Panc1 (cell line): Measurements from ENCODE around the gene TMEM150B.

ENCODE experiments used
- CTCF ChIP-seq: fragments of 450-650 bp; IDR thresholded peaks from 2 replicates; pipeline ENCODE4 v1.5.1; 2017; ENCODE audit warnings: mild to moderate bottlenecking
- REST ChIP-seq, 2 experiments: IDR thresholded peaks; 2 replicates each; pipeline ENCODE4 v1.6.1; 2011 to 2012; ENCODE audit warnings: low read depth in 2 of 2, control low read depth in 1 of 2, low read length in 1 of 2, mild to moderate bottlenecking in 1 of 2, moderate library complexity in 1 of 2; ENCODE audit not compliant: insufficient read depth in 1 of 2

GRCh38 chr19:55365245-55365644, 40.1 kb upstream of the TMEM150B start:
- TF ChIP-seq CTCF, result no peak
- no peak for TF ChIP-seq REST (IDR thresholded peaks at IDR 0.05; ENCODE audit: insufficient read depth in 1 of 2, low read depth in 2 of 2, low read length in 1 of 2)
